OCI-LY1 (cell line): ENCODE results near the gene MAPK7.

Source experiments
- CTCF ChIP-seq: fragments of 200-600 bp; sonication (generic), shearing (Covaris generic); IDR thresholded peaks from 2 replicates; pipeline ENCODE4 v1.5.1; 2017; ENCODE audit warnings: mild to moderate bottlenecking, antibody characterized with exemption, low read length, moderate library complexity, mixed read lengths
- EZH2 ChIP-seq: fragments of 200-600 bp; sonication (generic), shearing (Covaris generic); IDR thresholded peaks from 2 replicates; pipeline ENCODE4 v1.8.0; 2017; ENCODE audit warnings: borderline replicate concordance, mixed run types, mild to moderate bottlenecking, antibody characterized with exemption, low read length, moderate library complexity, mixed read lengths

- TF ChIP-seq EZH2 = no peak
- TF ChIP-seq CTCF = no peak
These were observed 13.4 kb upstream of the MAPK7 start for GRCh38 chr17:19364699-19365498.
